ENCODE measurements around the gene WASL.

DNA sequence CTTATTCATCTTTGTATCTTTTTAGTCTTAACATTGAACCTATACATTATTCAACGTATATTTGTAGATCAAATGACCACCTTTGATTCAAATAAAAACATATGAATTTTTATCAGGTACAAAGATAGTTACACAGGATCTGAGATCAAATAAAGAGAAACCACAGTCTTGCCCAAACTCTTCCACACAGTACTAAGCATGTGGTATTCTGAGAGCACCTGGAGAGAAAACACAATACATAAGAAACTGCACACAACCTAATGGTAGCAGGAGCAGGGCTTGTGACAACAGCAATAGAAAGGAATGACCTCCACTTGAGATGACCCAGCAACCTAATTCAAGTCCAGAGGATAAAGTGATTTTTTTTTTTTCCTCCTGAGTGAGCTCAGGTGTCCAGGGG is 6.5 kb upstream of the WASL start:
- TF ChIP-seq, protein P1, sequence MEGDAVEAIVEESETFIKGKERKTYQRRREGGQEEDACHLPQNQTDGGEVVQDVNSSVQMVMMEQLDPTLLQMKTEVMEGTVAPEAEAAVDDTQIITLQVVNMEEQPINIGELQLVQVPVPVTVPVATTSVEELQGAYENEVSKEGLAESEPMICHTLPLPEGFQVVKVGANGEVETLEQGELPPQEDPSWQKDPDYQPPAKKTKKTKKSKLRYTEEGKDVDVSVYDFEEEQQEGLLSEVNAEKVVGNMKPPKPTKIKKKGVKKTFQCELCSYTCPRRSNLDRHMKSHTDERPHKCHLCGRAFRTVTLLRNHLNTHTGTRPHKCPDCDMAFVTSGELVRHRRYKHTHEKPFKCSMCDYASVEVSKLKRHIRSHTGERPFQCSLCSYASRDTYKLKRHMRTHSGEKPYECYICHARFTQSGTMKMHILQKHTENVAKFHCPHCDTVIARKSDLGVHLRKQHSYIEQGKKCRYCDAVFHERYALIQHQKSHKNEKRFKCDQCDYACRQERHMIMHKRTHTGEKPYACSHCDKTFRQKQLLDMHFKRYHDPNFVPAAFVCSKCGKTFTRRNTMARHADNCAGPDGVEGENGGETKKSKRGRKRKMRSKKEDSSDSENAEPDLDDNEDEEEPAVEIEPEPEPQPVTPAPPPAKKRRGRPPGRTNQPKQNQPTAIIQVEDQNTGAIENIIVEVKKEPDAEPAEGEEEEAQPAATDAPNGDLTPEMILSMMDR (IDR thresholded peaks at IDR 0.05), result no peak
- no peak for TF ChIP-seq POLR2A (IDR thresholded peaks at IDR 0.05)

All from uterus (tissue), 2 donors.